ENCODE results near the gene PCSK5.

The PCSK5 gene

GRCh38 chr9:75921391-75922127, 31.1 kb downstream of the PCSK5 start:
- TF ChIP-seq CTCF (IDR thresholded peaks at IDR 0.05): no peak
- no peaks in the 10 kb centered on the region for H3K4me1 ChIP-seq (ENCODE audit: control insufficient read depth in 1 of 2, insufficient read depth in 1 of 2, low read depth in 1 of 2, low read length in 1 of 2)
- H3K27ac ChIP-seq: no peak overlapping the region
- no peak overlapping the region for H3K4me3 ChIP-seq (ENCODE audit: low read depth in 1 of 2, low read length in 1 of 2)
- H3K27me3 ChIP-seq: peaks cover 4% of the 10 kb centered on the region
- H3K9me3 ChIP-seq: no peaks in the 10 kb centered on the region
- H3K36me3 ChIP-seq: no peaks in the 10 kb centered on the region

GRCh38 chr9:75926385-75926784, 35.9 kb downstream of the PCSK5 start:
- no peak overlapping the region for H3K27ac ChIP-seq
- no peaks in the 10 kb centered on the region for H3K4me1 ChIP-seq (ENCODE audit: control insufficient read depth in 1 of 2, insufficient read depth in 1 of 2, low read depth in 1 of 2, low read length in 1 of 2)
- no peaks in the 10 kb centered on the region for H3K9me3 ChIP-seq
- no peak overlapping the region for H3K4me3 ChIP-seq (ENCODE audit: low read depth in 1 of 2, low read length in 1 of 2)
- no peak for TF ChIP-seq CTCF (IDR thresholded peaks at IDR 0.05)
- no peaks in the 10 kb centered on the region for H3K36me3 ChIP-seq
- peaks cover 4% of the 10 kb centered on the region for H3K27me3 ChIP-seq

- Histone ChIP-seq H3K4me3 (ENCODE audit: low read depth in 1 of 2, low read length in 1 of 2) (no peak overlapping the region), H3K36me3 (no peaks in the 10 kb centered on the region), H3K27me3 (peaks cover 4% of the 10 kb centered on the region), H3K9me3 (no peaks in the 10 kb centered on the region), H3K27ac (no peak overlapping the region), H3K4me1 (ENCODE audit: control insufficient read depth in 1 of 2, insufficient read depth in 1 of 2, low read depth in 1 of 2, low read length in 1 of 2) (no peaks in the 10 kb centered on the region)
- TF ChIP-seq CTCF (IDR thresholded peaks at IDR 0.05): no peak
Measured at GRCh38 chr9:75927356-75927755, 36.9 kb downstream of the PCSK5 start.

GRCh38 chr9:75930190-75930589, 39.7 kb downstream of the PCSK5 start:
- Histone ChIP-seq H3K4me3 (ENCODE audit: low read depth in 1 of 2, low read length in 1 of 2) (no peak overlapping the region), H3K36me3 (no peaks in the 10 kb centered on the region), H3K27ac (no peak overlapping the region), H3K4me1 (ENCODE audit: control insufficient read depth in 1 of 2, insufficient read depth in 1 of 2, low read depth in 1 of 2, low read length in 1 of 2) (no peaks in the 10 kb centered on the region), H3K27me3 (no peaks in the 10 kb centered on the region), H3K9me3 (no peaks in the 10 kb centered on the region)
- TF ChIP-seq CTCF (IDR thresholded peaks at IDR 0.05): no peak

GRCh38 chr9:75930730-75931321, 40.4 kb downstream of the PCSK5 start:
- Histone ChIP-seq H3K27me3 (no peaks in the 10 kb centered on the region), H3K36me3 (no peaks in the 10 kb centered on the region), H3K4me1 (ENCODE audit: control insufficient read depth in 1 of 2, insufficient read depth in 1 of 2, low read depth in 1 of 2, low read length in 1 of 2) (no peaks in the 10 kb centered on the region), H3K9me3 (no peaks in the 10 kb centered on the region), H3K27ac (no peak overlapping the region), H3K4me3 (ENCODE audit: low read depth in 1 of 2, low read length in 1 of 2) (no peak overlapping the region)
- no peak for TF ChIP-seq CTCF (IDR thresholded peaks at IDR 0.05)
